ENCODE results near the gene USF2.

Gene USF2

DNA sequence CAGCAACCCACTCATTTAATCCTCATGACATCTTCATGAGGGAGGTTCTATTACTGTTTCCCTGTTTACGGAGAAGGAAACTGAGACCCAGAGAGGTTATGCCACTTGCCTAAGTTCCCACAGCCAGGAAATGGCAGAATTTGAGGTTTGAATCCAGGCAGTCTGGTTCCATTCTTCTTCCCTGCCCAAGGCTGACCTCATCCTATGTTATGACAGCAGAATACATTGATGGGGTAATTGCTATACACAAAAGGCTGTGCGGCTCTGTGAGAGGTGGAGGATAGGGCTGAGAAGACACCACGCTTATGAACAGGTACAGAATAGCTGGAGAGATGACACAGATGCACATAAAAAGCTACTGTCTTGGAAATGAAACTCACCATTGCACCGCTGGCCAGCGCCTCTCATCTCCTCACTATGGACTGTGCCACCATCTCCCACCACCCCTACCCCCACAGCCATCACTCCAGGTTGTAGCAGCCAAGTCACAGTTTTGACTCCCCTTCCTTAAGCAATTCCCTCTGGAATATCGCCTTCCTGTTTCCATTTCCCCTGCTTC lies 34.7 kb downstream of the USF2 start:
- H3K9me3 ChIP-seq (ENCODE audit: insufficient read depth, low read length) = no peaks in the 10 kb centered on the region
- H2AFZ ChIP-seq (ENCODE audit: low read depth, low read length) = no peak overlapping the region

DNA sequence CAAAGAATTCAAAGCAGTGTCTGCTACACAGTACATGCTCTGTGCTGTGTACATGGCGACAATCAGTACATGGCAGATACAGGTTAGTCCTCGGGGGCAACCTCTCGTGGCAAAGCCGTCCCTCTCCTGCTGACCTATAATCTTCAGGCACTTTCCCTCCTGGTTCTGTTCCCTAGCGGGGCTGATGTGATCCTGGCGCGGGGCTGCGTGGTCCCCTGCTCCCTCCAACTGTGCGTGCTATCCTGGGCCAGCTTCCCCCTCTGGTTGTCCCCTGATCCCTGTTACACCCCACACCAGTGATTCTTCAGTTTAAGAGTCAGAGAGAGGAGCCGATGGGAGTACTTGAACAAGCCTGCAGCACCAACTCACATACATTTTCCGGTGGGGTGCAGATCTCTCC lies 35.3 kb downstream of the USF2 start:
- H3K79me2 ChIP-seq (ENCODE audit: low read length) = no peaks in the 10 kb centered on the region
- H3K4me3 ChIP-seq (ENCODE audit: low read length) = no peak overlapping the region
- no peak for TF ChIP-seq EZH2phosphoT487 (IDR thresholded peaks at IDR 0.05; ENCODE audit: low read depth)
- TF ChIP-seq, protein P1, sequence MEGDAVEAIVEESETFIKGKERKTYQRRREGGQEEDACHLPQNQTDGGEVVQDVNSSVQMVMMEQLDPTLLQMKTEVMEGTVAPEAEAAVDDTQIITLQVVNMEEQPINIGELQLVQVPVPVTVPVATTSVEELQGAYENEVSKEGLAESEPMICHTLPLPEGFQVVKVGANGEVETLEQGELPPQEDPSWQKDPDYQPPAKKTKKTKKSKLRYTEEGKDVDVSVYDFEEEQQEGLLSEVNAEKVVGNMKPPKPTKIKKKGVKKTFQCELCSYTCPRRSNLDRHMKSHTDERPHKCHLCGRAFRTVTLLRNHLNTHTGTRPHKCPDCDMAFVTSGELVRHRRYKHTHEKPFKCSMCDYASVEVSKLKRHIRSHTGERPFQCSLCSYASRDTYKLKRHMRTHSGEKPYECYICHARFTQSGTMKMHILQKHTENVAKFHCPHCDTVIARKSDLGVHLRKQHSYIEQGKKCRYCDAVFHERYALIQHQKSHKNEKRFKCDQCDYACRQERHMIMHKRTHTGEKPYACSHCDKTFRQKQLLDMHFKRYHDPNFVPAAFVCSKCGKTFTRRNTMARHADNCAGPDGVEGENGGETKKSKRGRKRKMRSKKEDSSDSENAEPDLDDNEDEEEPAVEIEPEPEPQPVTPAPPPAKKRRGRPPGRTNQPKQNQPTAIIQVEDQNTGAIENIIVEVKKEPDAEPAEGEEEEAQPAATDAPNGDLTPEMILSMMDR (IDR thresholded peaks at IDR 0.05; ENCODE audit: low read depth, low read length) = no peak
- no peak overlapping the region for H2AFZ ChIP-seq (ENCODE audit: low read depth, low read length)
- no peaks in the 10 kb centered on the region for H3K9me3 ChIP-seq (ENCODE audit: insufficient read depth, low read length)
- H3K27me3 ChIP-seq (ENCODE audit: low read depth, low read length) = no peaks in the 10 kb centered on the region
- H3K4me1 ChIP-seq (ENCODE audit: low read length) = no peaks in the 10 kb centered on the region
- no peaks in the 10 kb centered on the region for H3K36me3 ChIP-seq (replicated peaks; ENCODE audit: low read depth, low read length)
- H3K9ac ChIP-seq (ENCODE audit: low read length) = no peak overlapping the region
- no peaks in the 10 kb centered on the region for H4K20me1 ChIP-seq (ENCODE audit: insufficient read depth, low read length)
- no peak overlapping the region for H3K27ac ChIP-seq (ENCODE audit: low read length)
- H3K4me2 ChIP-seq (ENCODE audit: low read length) = no peak overlapping the region

More for the DNA sequence above, 34.7 kb downstream of the USF2 start:
- no peak overlapping the region for H3K4me3 ChIP-seq (ENCODE audit: low read length)
- H3K36me3 ChIP-seq (replicated peaks; ENCODE audit: low read depth, low read length) = no peaks in the 10 kb centered on the region
- H3K4me2 ChIP-seq (ENCODE audit: low read length) = no peak overlapping the region
- TF ChIP-seq, protein P1 (IDR thresholded peaks at IDR 0.05; ENCODE audit: low read depth, low read length) = no peak
- no peak for TF ChIP-seq EZH2phosphoT487 (IDR thresholded peaks at IDR 0.05; ENCODE audit: low read depth)
- H3K79me2 ChIP-seq (ENCODE audit: low read length) = no peaks in the 10 kb centered on the region
- no peaks in the 10 kb centered on the region for H3K27me3 ChIP-seq (ENCODE audit: low read depth, low read length)
- no peaks in the 10 kb centered on the region for H4K20me1 ChIP-seq (ENCODE audit: insufficient read depth, low read length)
- H3K27ac ChIP-seq (ENCODE audit: low read length) = no peak overlapping the region
- no peak overlapping the region for H3K9ac ChIP-seq (ENCODE audit: low read length)
- no peaks in the 10 kb centered on the region for H3K4me1 ChIP-seq (ENCODE audit: low read length)

DNA sequence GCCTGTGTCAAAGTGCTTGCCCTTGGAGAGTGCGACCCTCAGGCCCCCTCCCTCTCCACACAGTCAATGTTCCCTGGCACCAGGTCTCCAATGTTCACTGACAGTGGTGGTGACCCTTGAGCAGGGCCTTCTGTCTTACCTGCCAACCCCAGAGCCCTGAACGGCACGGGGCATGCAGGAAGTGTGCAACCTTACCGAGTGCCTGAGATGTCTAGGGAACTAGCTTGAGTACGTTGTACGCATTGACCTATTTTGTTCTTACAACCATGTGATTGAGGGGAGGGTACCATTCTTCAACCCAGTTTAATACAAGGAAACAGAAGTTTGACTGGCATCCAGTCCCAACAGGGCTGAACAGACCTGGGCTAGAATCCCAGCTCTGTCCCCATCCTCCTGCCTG lies 36.4 kb downstream of the USF2 start:
- TF ChIP-seq EZH2phosphoT487 (IDR thresholded peaks at IDR 0.05; ENCODE audit: low read depth) = no peak
- TF ChIP-seq, protein P1 (IDR thresholded peaks at IDR 0.05; ENCODE audit: low read depth, low read length) = no peak
- Histone ChIP-seq H2AFZ (ENCODE audit: low read depth, low read length) (no peak overlapping the region), H3K36me3 (replicated peaks; ENCODE audit: low read depth, low read length) (no peaks in the 10 kb centered on the region), H3K9me3 (ENCODE audit: insufficient read depth, low read length) (no peaks in the 10 kb centered on the region), H3K4me2 (ENCODE audit: low read length) (no peak overlapping the region), H3K9ac (ENCODE audit: low read length) (no peak overlapping the region), H3K27me3 (ENCODE audit: low read depth, low read length) (no peaks in the 10 kb centered on the region), H4K20me1 (ENCODE audit: insufficient read depth, low read length) (no peaks in the 10 kb centered on the region), H3K4me3 (ENCODE audit: low read length) (no peak overlapping the region), H3K4me1 (ENCODE audit: low read length) (no peaks in the 10 kb centered on the region), H3K27ac (ENCODE audit: low read length) (no peak overlapping the region), H3K79me2 (ENCODE audit: low read length) (no peaks in the 10 kb centered on the region)

DNA sequence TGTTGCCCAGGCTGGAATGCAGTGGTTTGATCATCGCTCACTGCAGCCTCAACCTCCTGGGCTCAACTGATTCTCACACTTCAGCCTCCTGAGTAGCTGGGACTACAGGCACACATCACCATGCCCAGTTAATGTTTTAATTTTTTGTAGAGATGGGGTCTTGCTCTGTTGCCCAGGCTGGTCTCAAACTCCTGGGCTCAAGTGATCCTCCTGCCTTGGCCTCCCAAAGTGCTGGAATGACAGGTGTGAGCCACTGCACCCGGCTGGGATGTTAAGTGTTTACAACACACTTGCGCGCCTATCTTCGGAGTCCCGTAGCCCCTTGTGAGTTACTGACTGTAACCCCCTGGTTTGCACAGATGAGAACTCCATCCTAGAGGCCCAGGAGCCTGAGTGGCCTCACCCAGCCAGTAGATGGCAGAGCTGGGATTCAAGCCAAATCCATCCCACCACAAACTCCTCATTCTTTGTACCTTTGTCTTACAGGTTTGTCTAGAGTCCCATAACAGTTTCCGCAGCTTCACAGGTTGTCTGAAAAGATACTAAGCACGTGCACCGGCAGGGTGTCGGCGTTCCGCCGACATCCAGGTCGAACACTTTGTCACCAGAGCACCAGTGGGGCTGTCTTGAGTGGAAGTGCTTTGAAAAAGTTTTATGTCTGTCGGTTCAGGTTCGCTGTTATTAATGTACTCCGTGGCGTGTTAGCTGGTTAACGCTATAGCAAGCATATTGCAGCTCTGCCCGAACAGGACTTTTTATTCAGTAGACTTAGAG lies 37.9 kb downstream of the USF2 start:
- H3K27me3 ChIP-seq (ENCODE audit: low read depth, low read length) = no peaks in the 10 kb centered on the region
- H3K36me3 ChIP-seq (replicated peaks; ENCODE audit: low read depth, low read length) = no peaks in the 10 kb centered on the region
- no peaks in the 10 kb centered on the region for H3K4me1 ChIP-seq (ENCODE audit: low read length)
- no peak overlapping the region for H3K4me3 ChIP-seq (ENCODE audit: low read length)
- no peaks in the 10 kb centered on the region for H3K79me2 ChIP-seq (ENCODE audit: low read length)
- H4K20me1 ChIP-seq (ENCODE audit: insufficient read depth, low read length) = no peaks in the 10 kb centered on the region
- H3K27ac ChIP-seq (ENCODE audit: low read length) = no peak overlapping the region
- H3K9ac ChIP-seq (ENCODE audit: low read length) = no peak overlapping the region
- TF ChIP-seq, protein P1 (IDR thresholded peaks at IDR 0.05; ENCODE audit: low read depth, low read length) = peak; percentile 59
- TF ChIP-seq EZH2phosphoT487 (IDR thresholded peaks at IDR 0.05; ENCODE audit: low read depth) = no peak
- no peaks in the 10 kb centered on the region for H3K9me3 ChIP-seq (ENCODE audit: insufficient read depth, low read length)
- no peak overlapping the region for H3K4me2 ChIP-seq (ENCODE audit: low read length)
- H2AFZ ChIP-seq (ENCODE audit: low read depth, low read length) = no peak overlapping the region
